ENCODE measurements around the gene ALPP.
"Not testable (repeated sequence)": the region's sequence is repeated elsewhere in the genome, so short reads cannot be mapped to it uniquely, and the experiment has no call there.

The ALPP gene

GRCh38 chr2:232335859-232336215 lies 42.7 kb upstream of the ALPP start:
- no peak for TF ChIP-seq CTCF (IDR thresholded peaks at IDR 0.05; ENCODE audit: extremely low read depth, missing control alignments)
- no peak for DNase-seq (ENCODE audit: low spot score)

- no peak for TF ChIP-seq CTCF (IDR thresholded peaks at IDR 0.05; ENCODE audit: extremely low read depth, missing control alignments)
- no peak for DNase-seq (ENCODE audit: low spot score)
These were observed 42.3 kb upstream of the ALPP start for GRCh38 chr2:232336241-232336736.

- no peak for TF ChIP-seq CTCF (IDR thresholded peaks at IDR 0.05; ENCODE audit: extremely low read depth, missing control alignments)
- no peak for DNase-seq (ENCODE audit: low spot score)
These were observed 41.4 kb upstream of the ALPP start for GRCh38 chr2:232336981-232337720.

DNA sequence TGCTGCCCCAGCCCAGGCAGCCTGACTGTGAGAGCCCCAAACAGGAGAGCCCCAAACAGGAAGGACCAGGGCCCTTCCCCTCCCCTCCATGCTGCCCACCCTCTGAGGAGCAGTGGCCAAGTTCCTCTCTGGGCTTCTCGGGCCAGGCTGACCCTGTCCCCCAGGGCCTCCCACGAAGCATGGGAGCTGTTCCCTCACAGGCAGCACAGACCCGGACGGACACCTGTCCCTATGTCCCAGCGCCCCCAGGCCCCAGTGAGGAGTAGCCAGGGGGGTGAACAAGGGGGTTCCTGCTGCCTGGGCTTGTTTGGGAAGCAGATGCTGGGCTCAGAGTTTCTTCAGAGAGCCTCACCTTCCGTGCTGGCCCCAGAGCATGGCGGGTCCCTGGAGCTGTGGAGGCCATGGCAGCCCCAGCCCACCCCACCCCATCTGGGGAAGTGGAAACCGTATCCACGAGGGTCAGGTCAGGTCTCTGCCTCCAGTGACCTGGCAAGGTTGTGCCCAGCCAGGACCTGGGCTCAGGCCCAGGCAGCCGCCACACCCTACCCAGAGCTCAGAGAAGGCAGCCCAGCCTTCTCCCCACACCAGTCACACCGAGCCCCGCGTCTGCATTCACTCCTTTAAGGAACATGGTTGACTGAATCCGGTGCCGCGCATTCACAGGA lies 40.3 kb upstream of the ALPP start:
- DNase-seq (ENCODE audit: low spot score) = not testable (repeated sequence)

- DNase-seq (ENCODE audit: low spot score) = no peak
- no peak for TF ChIP-seq CTCF (IDR thresholded peaks at IDR 0.05; ENCODE audit: extremely low read depth, missing control alignments)
These were observed 39.8 kb upstream of the ALPP start for GRCh38 chr2:232338759-232339106.

DNA sequence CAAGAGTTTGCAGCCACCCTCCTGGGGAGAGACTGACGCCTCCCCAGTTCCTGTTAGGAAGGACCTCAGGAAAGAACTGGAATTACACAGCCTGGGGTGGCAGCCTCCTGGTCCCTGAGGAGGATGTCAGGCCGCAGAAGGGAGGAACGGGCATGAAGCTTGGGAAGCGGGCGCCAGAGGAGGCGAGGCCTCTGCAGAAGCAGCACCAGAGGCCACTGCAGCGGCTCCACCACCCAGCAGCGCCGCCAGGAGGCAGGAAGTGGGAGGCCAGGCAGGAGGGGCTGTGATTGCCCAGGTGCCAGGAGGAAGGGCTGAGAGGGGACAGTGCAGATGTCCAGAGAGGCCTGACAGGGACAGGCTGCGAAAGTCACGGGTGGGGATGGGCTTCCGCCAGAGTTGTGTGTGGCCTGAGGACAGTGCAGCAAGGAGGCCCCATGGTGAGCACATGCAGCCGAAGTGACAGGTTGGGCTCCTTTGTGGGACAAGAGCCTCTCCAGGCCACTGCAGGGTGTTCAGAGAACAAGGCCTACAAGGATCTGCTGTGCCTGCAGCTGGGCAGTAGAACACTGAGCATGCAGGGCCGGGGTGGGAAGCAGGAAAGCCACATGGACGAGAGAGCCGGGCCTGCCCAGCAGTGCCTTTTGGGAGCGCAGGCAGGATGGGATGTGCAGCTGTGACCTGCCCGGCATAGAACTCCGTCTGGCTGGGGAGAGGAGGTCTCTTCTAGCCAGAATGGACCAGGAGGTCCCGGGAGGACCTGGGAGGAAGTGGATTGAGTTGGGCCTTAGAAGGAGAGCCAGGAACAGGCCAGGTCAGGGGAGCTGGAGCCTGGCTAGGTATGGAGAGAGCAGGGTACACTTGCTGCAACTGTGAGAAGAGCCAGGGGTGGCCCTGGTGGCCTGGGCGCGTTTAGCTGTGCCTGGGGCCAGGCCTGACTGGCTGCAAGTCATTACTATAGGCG lies 39.1 kb upstream of the ALPP start:
- no peak for TF ChIP-seq CTCF (IDR thresholded peaks at IDR 0.05; ENCODE audit: extremely low read depth, missing control alignments)
- DNase-seq (ENCODE audit: low spot score) = no peak

GRCh38 chr2:232340171-232340935 lies 38.2 kb upstream of the ALPP start:
- TF ChIP-seq CTCF (IDR thresholded peaks at IDR 0.05; ENCODE audit: extremely low read depth, missing control alignments) = no peak
- DNase-seq (ENCODE audit: low spot score) = no peak

All from GM20000 (cell line).